ENCODE results near the gene UNC5C.

- TF ChIP-seq CTCF (IDR thresholded peaks at IDR 0.05) (no peak), POLR2A (IDR thresholded peaks at IDR 0.05) (no peak)
These were observed 42.5 kb upstream of the UNC5C start for GRCh38 chr4:95591278-95591677.
